K562 (cell line): ENCODE data around the gene EGFL7. TPM values are rescaled to one million over a fixed set of nuclear protein-coding genes. Genes with fewer than 3 reads are reported as not detected.

Source experiments
- CBX5 ChIP-seq: IDR thresholded peaks from 2 replicates; pipeline ENCODE4 v1.6.1; 2014; ENCODE audit warnings: low read depth, borderline replicate concordance
- HDAC2 ChIP-seq: fragments of 450-650 bp; IDR thresholded peaks from 2 replicates; pipeline ENCODE4 v1.6.1; 2016; ENCODE audit warnings: mild to moderate bottlenecking
- ILK ChIP-seq: fragments of 450-650 bp; IDR thresholded peaks from 2 replicates; pipeline ENCODE4 v1.6.1; 2016; ENCODE audit warnings: missing genetic modification characterization, low read depth, mild to moderate bottlenecking, missing compliant biosample characterization, moderate library complexity, borderline replicate concordance
- MTA2 ChIP-seq: fragments of 450-650 bp; IDR thresholded peaks from 2 replicates; pipeline ENCODE4 v1.6.1; 2016; ENCODE audit warnings: low read depth
- NCOR1 ChIP-seq: fragments of 450-650 bp; IDR thresholded peaks from 2 replicates; pipeline ENCODE4 v1.6.1; 2016; ENCODE audit warnings: mild to moderate bottlenecking, moderate library complexity
- NR1H2 ChIP-seq: sonication (generic); formaldehyde crosslinking; IDR thresholded peaks from 2 replicates; pipeline ENCODE4 v1.4.0; 2020; ENCODE audit warnings: mild to moderate bottlenecking, missing genetic modification reagents
- SREBF1 ChIP-seq: fragments of 150-350 bp; IDR thresholded peaks from 2 replicates; pipeline ENCODE4 v1.6.1; 2014; ENCODE audit warnings: antibody characterized with exemption, low read depth, low read length, borderline replicate concordance
- TBP ChIP-seq: optimal IDR thresholded peaks from 2 replicates; pipeline ENCODE3; 2011; ENCODE audit warnings: low read depth, low read length, improper control_type of control experiment
- U2AF2 ChIP-seq: fragments of 200-400 bp; formaldehyde crosslinking; optimal IDR thresholded peaks from 2 replicates; pipeline ENCODE3; 2017; ENCODE audit warnings: low read depth, mild to moderate bottlenecking, low read length
- polyA plus RNA-seq, 8 experiments: library from polyadenylated mRNA; depleted of rRNA in 4 of 8; stranded (reverse) in 5 of 8; unstranded in 3 of 8; fragments of >200 nt; fragmentation: Nextera tagmentation in 2 of 8; fragmentation: Illumina TruSeq in 1 of 8; extraction: Ambion mirVana in 2 of 8; extraction: Trizol in 1 of 8; gene quantifications; 2 replicates each; pipeline versions ENCODE4 v1.2.1 to v1.2.3, GENCODE V29; 2011 to 2014; ENCODE audit warnings: inconsistent platforms in 1 of 8, missing spikeins in 1 of 8
- total RNA-seq, 7 experiments: library from RNA; depleted of rRNA in 6 of 7; stranded (reverse); fragments of >200 nt in 6 of 7; fragmentation: Illumina TruSeq in 2 of 7; extraction: Trizol in 2 of 7; gene quantifications; 2 replicates each; pipeline versions ENCODE4 v1.2.1 to v1.2.3, GENCODE V29; 2011 to 2021; ENCODE audit warnings: low replicate concordance in 1 of 7
- TF ChIP-seq, protein P1 (sequence below): fragments of 200-400 bp; formaldehyde crosslinking; IDR thresholded peaks from 2 replicates; pipeline ENCODE4 v1.6.1; 2017; ENCODE audit warnings: mild to moderate bottlenecking, low read depth, low read length, moderate library complexity
- TF ChIP-seq, protein P2 (sequence below): sonication (generic); formaldehyde crosslinking; IDR thresholded peaks from 2 replicates; pipeline ENCODE4 v1.8.0; 2023; ENCODE audit warnings: mild to moderate bottlenecking, missing genetic modification reagents
- TF ChIP-seq, protein P3 (sequence below): fragments of 250-450 bp; sonication (Bioruptor Pico); IDR thresholded peaks from 2 replicates; pipeline ENCODE4 v1.5.0; 2022; ENCODE audit warnings: mild to moderate bottlenecking
- TF ChIP-seq, protein P4 (sequence below): fragments of 250-450 bp; sonication (Bioruptor Pico); IDR thresholded peaks from 2 replicates; pipeline ENCODE4 v1.4.0; 2020; ENCODE audit warnings: mild to moderate bottlenecking, moderate library complexity, borderline replicate concordance
- TF ChIP-seq, protein P5 (sequence below): fragments of 250-450 bp; sonication (Bioruptor Pico); IDR thresholded peaks from 2 replicates; pipeline ENCODE4 v1.8.0; 2022; ENCODE audit warnings: inconsistent platforms

EGFL7 gene
- total and polyA plus RNA-seq, 9 of the 15 experiments (the other 6 are each of a cell fraction or from before 2014, with no cell fraction given), result 1.5 to 286 (median 55.5) TPM

DNA sequence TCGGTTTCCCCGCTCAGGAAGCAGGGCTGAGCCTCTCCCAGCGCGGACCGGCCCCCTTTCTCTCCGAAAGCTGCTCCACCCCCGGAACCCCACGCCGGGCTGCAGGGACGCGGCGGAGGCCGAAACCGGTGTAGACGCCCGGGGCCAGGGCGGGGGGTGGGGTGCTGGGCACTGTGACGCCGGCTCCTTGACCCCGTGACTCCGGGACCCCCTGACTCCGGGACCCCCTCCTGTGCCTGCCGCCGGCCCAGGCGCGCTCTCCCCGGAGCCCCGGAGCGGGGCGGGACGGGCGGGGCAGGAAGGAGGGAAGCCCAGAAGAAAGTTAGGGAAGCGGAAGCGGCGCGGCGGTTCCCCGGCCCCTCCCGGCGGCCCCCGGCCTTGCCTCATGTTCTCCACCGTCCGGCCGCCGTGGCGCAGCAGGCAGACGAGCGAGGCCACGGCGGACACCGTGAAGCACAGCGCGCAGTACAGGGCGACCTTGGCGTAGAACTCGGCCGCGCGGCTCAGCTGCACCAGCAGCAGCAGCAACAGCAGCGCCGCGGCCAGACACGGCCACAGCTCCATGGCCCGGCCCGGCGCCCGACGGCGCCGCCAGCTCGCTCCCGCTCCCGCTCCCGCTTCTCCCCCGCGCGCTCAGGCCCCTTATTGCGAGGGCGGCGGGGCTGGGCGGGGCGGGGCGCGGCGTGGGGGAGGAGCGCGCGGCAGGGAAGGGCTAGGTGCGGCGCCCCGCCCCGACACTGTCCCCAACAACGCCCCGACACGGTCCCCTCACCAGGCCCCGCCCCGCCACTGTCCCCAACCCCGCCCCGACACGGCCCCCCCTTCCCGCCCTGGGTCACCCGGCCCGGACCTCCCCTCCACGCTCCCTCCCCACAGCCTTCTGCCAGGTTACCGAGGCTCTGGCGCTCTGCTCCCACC lies 24.3 kb downstream of the EGFL7 start, which contains the start of gene AGPAT2 (continued):
- TF ChIP-seq, protein P1, sequence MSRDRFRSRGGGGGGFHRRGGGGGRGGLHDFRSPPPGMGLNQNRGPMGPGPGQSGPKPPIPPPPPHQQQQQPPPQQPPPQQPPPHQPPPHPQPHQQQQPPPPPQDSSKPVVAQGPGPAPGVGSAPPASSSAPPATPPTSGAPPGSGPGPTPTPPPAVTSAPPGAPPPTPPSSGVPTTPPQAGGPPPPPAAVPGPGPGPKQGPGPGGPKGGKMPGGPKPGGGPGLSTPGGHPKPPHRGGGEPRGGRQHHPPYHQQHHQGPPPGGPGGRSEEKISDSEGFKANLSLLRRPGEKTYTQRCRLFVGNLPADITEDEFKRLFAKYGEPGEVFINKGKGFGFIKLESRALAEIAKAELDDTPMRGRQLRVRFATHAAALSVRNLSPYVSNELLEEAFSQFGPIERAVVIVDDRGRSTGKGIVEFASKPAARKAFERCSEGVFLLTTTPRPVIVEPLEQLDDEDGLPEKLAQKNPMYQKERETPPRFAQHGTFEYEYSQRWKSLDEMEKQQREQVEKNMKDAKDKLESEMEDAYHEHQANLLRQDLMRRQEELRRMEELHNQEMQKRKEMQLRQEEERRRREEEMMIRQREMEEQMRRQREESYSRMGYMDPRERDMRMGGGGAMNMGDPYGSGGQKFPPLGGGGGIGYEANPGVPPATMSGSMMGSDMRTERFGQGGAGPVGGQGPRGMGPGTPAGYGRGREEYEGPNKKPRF, result no peak
- TF ChIP-seq MTA2 (no peak), ILK (tag) (no peak), CBX5 (no peak), NCOR1 (no peak), TBP (no peak), NR1H2 (no peak), SREBF1 (no peak), HDAC2 (no peak), U2AF2 (no peak)
- TF ChIP-seq, protein P2, sequence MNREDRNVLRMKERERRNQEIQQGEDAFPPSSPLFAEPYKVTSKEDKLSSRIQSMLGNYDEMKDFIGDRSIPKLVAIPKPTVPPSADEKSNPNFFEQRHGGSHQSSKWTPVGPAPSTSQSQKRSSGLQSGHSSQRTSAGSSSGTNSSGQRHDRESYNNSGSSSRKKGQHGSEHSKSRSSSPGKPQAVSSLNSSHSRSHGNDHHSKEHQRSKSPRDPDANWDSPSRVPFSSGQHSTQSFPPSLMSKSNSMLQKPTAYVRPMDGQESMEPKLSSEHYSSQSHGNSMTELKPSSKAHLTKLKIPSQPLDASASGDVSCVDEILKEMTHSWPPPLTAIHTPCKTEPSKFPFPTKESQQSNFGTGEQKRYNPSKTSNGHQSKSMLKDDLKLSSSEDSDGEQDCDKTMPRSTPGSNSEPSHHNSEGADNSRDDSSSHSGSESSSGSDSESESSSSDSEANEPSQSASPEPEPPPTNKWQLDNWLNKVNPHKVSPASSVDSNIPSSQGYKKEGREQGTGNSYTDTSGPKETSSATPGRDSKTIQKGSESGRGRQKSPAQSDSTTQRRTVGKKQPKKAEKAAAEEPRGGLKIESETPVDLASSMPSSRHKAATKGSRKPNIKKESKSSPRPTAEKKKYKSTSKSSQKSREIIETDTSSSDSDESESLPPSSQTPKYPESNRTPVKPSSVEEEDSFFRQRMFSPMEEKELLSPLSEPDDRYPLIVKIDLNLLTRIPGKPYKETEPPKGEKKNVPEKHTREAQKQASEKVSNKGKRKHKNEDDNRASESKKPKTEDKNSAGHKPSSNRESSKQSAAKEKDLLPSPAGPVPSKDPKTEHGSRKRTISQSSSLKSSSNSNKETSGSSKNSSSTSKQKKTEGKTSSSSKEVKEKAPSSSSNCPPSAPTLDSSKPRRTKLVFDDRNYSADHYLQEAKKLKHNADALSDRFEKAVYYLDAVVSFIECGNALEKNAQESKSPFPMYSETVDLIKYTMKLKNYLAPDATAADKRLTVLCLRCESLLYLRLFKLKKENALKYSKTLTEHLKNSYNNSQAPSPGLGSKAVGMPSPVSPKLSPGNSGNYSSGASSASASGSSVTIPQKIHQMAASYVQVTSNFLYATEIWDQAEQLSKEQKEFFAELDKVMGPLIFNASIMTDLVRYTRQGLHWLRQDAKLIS, result no peak; the same call in 1 of the 2 replicates
- TF ChIP-seq, protein P3, sequence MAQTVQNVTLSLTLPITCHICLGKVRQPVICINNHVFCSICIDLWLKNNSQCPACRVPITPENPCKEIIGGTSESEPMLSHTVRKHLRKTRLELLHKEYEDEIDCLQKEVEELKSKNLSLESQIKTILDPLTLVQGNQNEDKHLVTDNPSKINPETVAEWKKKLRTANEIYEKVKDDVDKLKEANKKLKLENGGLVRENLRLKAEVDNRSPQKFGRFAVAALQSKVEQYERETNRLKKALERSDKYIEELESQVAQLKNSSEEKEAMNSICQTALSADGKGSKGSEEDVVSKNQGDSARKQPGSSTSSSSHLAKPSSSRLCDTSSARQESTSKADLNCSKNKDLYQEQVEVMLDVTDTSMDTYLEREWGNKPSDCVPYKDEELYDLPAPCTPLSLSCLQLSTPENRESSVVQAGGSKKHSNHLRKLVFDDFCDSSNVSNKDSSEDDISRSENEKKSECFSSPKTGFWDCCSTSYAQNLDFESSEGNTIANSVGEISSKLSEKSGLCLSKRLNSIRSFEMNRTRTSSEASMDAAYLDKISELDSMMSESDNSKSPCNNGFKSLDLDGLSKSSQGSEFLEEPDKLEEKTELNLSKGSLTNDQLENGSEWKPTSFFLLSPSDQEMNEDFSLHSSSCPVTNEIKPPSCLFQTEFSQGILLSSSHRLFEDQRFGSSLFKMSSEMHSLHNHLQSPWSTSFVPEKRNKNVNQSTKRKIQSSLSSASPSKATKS (CRISPR knock-in tag), result no peak
- TF ChIP-seq, protein P4, sequence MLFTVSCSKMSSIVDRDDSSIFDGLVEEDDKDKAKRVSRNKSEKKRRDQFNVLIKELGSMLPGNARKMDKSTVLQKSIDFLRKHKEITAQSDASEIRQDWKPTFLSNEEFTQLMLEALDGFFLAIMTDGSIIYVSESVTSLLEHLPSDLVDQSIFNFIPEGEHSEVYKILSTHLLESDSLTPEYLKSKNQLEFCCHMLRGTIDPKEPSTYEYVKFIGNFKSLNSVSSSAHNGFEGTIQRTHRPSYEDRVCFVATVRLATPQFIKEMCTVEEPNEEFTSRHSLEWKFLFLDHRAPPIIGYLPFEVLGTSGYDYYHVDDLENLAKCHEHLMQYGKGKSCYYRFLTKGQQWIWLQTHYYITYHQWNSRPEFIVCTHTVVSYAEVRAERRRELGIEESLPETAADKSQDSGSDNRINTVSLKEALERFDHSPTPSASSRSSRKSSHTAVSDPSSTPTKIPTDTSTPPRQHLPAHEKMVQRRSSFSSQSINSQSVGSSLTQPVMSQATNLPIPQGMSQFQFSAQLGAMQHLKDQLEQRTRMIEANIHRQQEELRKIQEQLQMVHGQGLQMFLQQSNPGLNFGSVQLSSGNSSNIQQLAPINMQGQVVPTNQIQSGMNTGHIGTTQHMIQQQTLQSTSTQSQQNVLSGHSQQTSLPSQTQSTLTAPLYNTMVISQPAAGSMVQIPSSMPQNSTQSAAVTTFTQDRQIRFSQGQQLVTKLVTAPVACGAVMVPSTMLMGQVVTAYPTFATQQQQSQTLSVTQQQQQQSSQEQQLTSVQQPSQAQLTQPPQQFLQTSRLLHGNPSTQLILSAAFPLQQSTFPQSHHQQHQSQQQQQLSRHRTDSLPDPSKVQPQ (CRISPR knock-in tag), result no peak
- TF ChIP-seq, protein P5, sequence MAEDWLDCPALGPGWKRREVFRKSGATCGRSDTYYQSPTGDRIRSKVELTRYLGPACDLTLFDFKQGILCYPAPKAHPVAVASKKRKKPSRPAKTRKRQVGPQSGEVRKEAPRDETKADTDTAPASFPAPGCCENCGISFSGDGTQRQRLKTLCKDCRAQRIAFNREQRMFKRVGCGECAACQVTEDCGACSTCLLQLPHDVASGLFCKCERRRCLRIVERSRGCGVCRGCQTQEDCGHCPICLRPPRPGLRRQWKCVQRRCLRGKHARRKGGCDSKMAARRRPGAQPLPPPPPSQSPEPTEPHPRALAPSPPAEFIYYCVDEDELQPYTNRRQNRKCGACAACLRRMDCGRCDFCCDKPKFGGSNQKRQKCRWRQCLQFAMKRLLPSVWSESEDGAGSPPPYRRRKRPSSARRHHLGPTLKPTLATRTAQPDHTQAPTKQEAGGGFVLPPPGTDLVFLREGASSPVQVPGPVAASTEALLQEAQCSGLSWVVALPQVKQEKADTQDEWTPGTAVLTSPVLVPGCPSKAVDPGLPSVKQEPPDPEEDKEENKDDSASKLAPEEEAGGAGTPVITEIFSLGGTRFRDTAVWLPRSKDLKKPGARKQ (CRISPR knock-in tag), result no peak
